HG03039 (cell line): Measurements from ENCODE around the gene TRPM2.

ENCODE experiments used
- ATAC-seq: cut with Tn5 transposase; IDR thresholded peaks from one replicate; pipeline ENCODE4 v1.9.1; 2021; ENCODE audit warnings: mild to moderate bottlenecking, moderate library complexity; ENCODE audit not compliant: unreplicated experiment

TRPM2 gene

GRCh38 chr21:44321846-44322450, 31.5 kb upstream of the TRPM2 start:
- no peak for ATAC-seq

- ATAC-seq = no peak
Measured at GRCh38 chr21:44322621-44323325, 30.6 kb upstream of the TRPM2 start.

GRCh38 chr21:44323591-44323990, 29.8 kb upstream of the TRPM2 start:
- no peak for ATAC-seq

GRCh38 chr21:44324106-44324853, 29.1 kb upstream of the TRPM2 start:
- ATAC-seq = no peak

- ATAC-seq = no peak
Measured at GRCh38 chr21:44324854-44325107, 28.6 kb upstream of the TRPM2 start.

- no peak for ATAC-seq
Measured at GRCh38 chr21:44325386-44326271, 27.8 kb upstream of the TRPM2 start.

- ATAC-seq = no peak
Measured at GRCh38 chr21:44326272-44326647, 27.2 kb upstream of the TRPM2 start.

GRCh38 chr21:44326716-44327602, 26.5 kb upstream of the TRPM2 start:
- ATAC-seq = no peak

- ATAC-seq = no peak
Measured at GRCh38 chr21:44327603-44327974, 25.8 kb upstream of the TRPM2 start.

GRCh38 chr21:44328242-44328895, 25.1 kb upstream of the TRPM2 start:
- ATAC-seq = no peak

- ATAC-seq = no peak
Measured at GRCh38 chr21:44329086-44329889, 24.1 kb upstream of the TRPM2 start.

- ATAC-seq = no peak
Measured at GRCh38 chr21:44329971-44330681, 23.3 kb upstream of the TRPM2 start.

- no peak for ATAC-seq
Measured at GRCh38 chr21:44330698-44331097, 22.7 kb upstream of the TRPM2 start.

- ATAC-seq = no peak
Measured at GRCh38 chr21:44331209-44331608, 22.2 kb upstream of the TRPM2 start.

GRCh38 chr21:44331650-44332307, 21.6 kb upstream of the TRPM2 start:
- ATAC-seq = no peak

- ATAC-seq = no peak
Measured at GRCh38 chr21:44332383-44332782, 21.0 kb upstream of the TRPM2 start.

GRCh38 chr21:44332965-44333364, 20.5 kb upstream of the TRPM2 start:
- no peak for ATAC-seq
